Pancreas (tissue), 10 donors: ENCODE measurements around the gene HOXA13. TPM values are rescaled to one million over a fixed set of nuclear protein-coding genes. Genes with fewer than 3 reads are reported as not detected.

ENCODE experiments used
- ATAC-seq, 4 donors: fragments of 200-7000 bp; cut with Tn5 transposase; one replicate each; pipeline versions ENCODE4 v1.8.0 to v1.9.1; 2020; ENCODE audit warnings: mild to moderate bottlenecking in 4 of 4, moderate library complexity in 4 of 4
- DNase-seq, 6 donors: peaks; one replicate each; pipeline ENCODE4 v3.0.0-alpha.2; 2020
- FAIRE-seq: peaks from 2 replicates; lab custom pipeline; 2012; peaks lifted over from hg19 to GRCh38; lab: Jason Lieb, UNC
- H3K27ac ChIP-seq, 4 donors: fragments of 200-600 bp; sonication (generic); 1 replicate in 3 of 4; 2 replicates in 1 of 4; pipeline versions ENCODE4 v1.5.0 to v1.8.0; 2020
- H3K27me3 ChIP-seq, 4 donors: fragments of 200-600 bp; one replicate each; pipeline ENCODE4 v1.8.0; 2021
- H3K36me3 ChIP-seq, 3 donors: fragments of 200-600 bp; sonication (generic) in 1 of 3; one replicate each; pipeline versions ENCODE4 v1.5.0 to v1.8.0; 2020 to 2021
- H3K4me1 ChIP-seq, 3 donors: fragments of 200-600 bp; one replicate each; pipeline ENCODE4 v1.8.0; 2021
- H3K4me3 ChIP-seq, 4 donors: fragments of 200-600 bp; sonication (generic) in 2 of 4; one replicate each; pipeline versions ENCODE4 v1.5.0 to v1.8.0; 2020 to 2021
- H3K9me3 ChIP-seq, 4 donors: fragments of 200-600 bp; one replicate each; pipeline ENCODE4 v1.8.0; 2021
- CTCF ChIP-seq, 4 donors: fragments of 200-600 bp; sonication (generic) in 3 of 4; IDR thresholded peaks; one replicate each; pipeline versions ENCODE4 v1.5.0 to v1.8.0; 2021; ENCODE audit warnings: antibody characterized with exemption in 4 of 4
- WGBS, 2 donors: extraction: QIAGEN DNeasy Blood & Tissue Kit; methylation state at CpG; one replicate each; pipeline ENCODE4 v1.1.7; 2013; 5-methylcytosine and 5-hydroxymethylcytosine counted together
- intact Hi-C, 3 donors: fragments of 100-400 bp; cut with DNase I; formaldehyde crosslinking; loops; one replicate each; pipeline versions ENCODE4 v1.11.1 to v1.14.2; 2022
- polyA plus RNA-seq, 2 donors: library from polyadenylated mRNA; stranded (reverse); fragments of 200-250 nt; gene quantifications; one replicate each; pipeline ENCODE4 v1.2.3, GENCODE V29; 2013
- total RNA-seq, 6 donors: library from RNA; stranded (reverse); fragmentation: NEBNext Ultra II Directional in 4 of 6; extraction: Animal tissue kit (Norgen Biotek cat#: 25700) in 4 of 6; gene quantifications; one replicate each; pipeline versions ENCODE4 v1.2.1 to v1.2.4, GENCODE V29; 2021 to 2023
- donor health status: healthy with polysubstance abuse.
- donor health status: DM: no; HTN: no; CAD: no; lungs with moderate emphysema.
- donor health status: DM: no; HTN: no; CAD: no.
- donor health status: control.
- donor health status: control.
- donor health status: Bipolar disorder and iron deficiency.
- donor health status: DM: yes; HTN: yes; CAD: no.
- donor health status: DM: no; HTN: no; CAD: no.
- donor health status: DM: no; HTN: no; CAD: no.
- donor health status: DM: yes; HTN: yes; CAD: no.

The HOXA13 gene
- total and polyA plus RNA-seq, 8 donors = 0.03 TPM; not detected in 7

- no peak for TF ChIP-seq CTCF (IDR thresholded peaks at IDR 0.05)
- intact Hi-C loops = loop anchor here in 1 of 3 donors (10.0 kb wide), 1 partner anchor 1300 kb away; no protein-coding TSS in a partner anchor
- 17 to 20% methylated on average over 10 of the region's 10 CpGs for WGBS, 2 donors
- Histone ChIP-seq H3K27ac (no peak overlapping the region), H3K27me3 (peaks cover 19 to 77% (median 37%) of the 10 kb centered on the region in 4 donors), H3K4me1 (peaks cover 0 to 10% (median 0%) of the 10 kb centered on the region in 3 donors), H3K9me3 (no peaks in the 10 kb centered on the region), H3K4me3 (no peak overlapping the region), H3K36me3 (no peaks in the 10 kb centered on the region)
- no peak for ATAC-seq
- DNase-seq = peak in 3 of 6 donors; percentile 1 to 50 (median 11)
- no peak for FAIRE-seq
Observed at GRCh38 chr7:27154369-27154768, 45.5 kb downstream of the HOXA13 start.

- DNase-seq = peak in 2 of 6 donors; percentile 0 to 2
- FAIRE-seq = no peak
- no peak for ATAC-seq
- intact Hi-C loops = loop anchor here in 1 of 3 donors (10.0 kb wide), 1 partner anchor 1299 kb away; no protein-coding TSS in a partner anchor
- Histone ChIP-seq H3K27ac (no peak overlapping the region), H3K9me3 (no peaks in the 10 kb centered on the region), H3K4me3 (no peak overlapping the region), H3K36me3 (no peaks in the 10 kb centered on the region), H3K4me1 (peaks cover 0 to 10% (median 0%) of the 10 kb centered on the region in 3 donors), H3K27me3 (peaks cover 16 to 74% (median 37%) of the 10 kb centered on the region in 4 donors)
- TF ChIP-seq CTCF (IDR thresholded peaks at IDR 0.05) = no peak
- 24 to 34% methylated on average over 3 of the region's 3 CpGs for WGBS, 2 donors
Observed at GRCh38 chr7:27153526-27153925, 46.4 kb downstream of the HOXA13 start.

GRCh38 chr7:27152816-27153442 is 47.0 kb downstream of the HOXA13 start:
- ATAC-seq (no peak), FAIRE-seq (no peak)
- intact Hi-C loops = loop anchor here in 1 of 3 donors (10.0 kb wide), 1 partner anchor 1298 kb away; no protein-coding TSS in a partner anchor

GRCh38 chr7:27151931-27152815 is 47.7 kb downstream of the HOXA13 start, which contains the start of gene HOXA3:
Gene HOXA3 (minus strand): TSS chr7:27152583. CDS start chr7:27110640, 41,943 bp downstream.
- DNase-seq (peak in 5 of 6 donors; percentile 0 to 71 (median 10)), ATAC-seq (peak in 1 of 4 donors; percentile 24), FAIRE-seq (no peak)
- 7 to 9% methylated on average over 48 to 53 of the region's 53 CpGs for WGBS, 2 donors
- Histone ChIP-seq H3K4me3 (peak within 1 kb of the TSS in 1 of 4 donors; percentile 42), H3K27ac (no peak within 1 kb of the TSS), H3K36me3 (no peaks in the 10 kb centered on the region), H3K9me3 (no peaks in the 10 kb centered on the region), H3K4me1 (peaks cover 0 to 12% (median 0%) of the 10 kb centered on the region in 3 donors), H3K27me3 (peaks cover 25 to 80% (median 39%) of the 10 kb centered on the region in 4 donors)
- intact Hi-C loops = loop anchor here in 1 of 3 donors (10.0 kb wide), 1 partner anchor 1297 kb away; no protein-coding TSS in a partner anchor
- no peak for TF ChIP-seq CTCF (IDR thresholded peaks at IDR 0.05)

More at GRCh38 chr7:27152816-27153442, 47.0 kb downstream of the HOXA13 start:
- Histone ChIP-seq H3K27me3 (peaks cover 19 to 76% (median 36%) of the 10 kb centered on the region in 4 donors), H3K36me3 (no peaks in the 10 kb centered on the region), H3K9me3 (no peaks in the 10 kb centered on the region), H3K4me3 (no peak overlapping the region), H3K27ac (no peak overlapping the region), H3K4me1 (peaks cover 0 to 12% (median 0%) of the 10 kb centered on the region in 3 donors)
- TF ChIP-seq CTCF (IDR thresholded peaks at IDR 0.05) = no peak
- peak in 4 of 6 donors; percentile 0 to 60 (median 26) for DNase-seq
- 16 to 20% methylated on average over 16 to 22 of the region's 22 CpGs for WGBS, 2 donors
